NCI-H1436 (cell line): Measurements from ENCODE around the gene OR1K1.
"Not testable (repeated sequence)": the region's sequence is repeated elsewhere in the genome, so short reads cannot be mapped to it uniquely, and the experiment has no call there.

Experiments
- DNase-seq: peaks from one replicate; lab custom pipeline; 2025; lab: John Stamatoyannopoulos, UW

The OR1K1 gene

GRCh38 chr9:122812736-122813135, 12.8 kb downstream of the OR1K1 start:
- DNase-seq = no peak

GRCh38 chr9:122814545-122814944, 14.6 kb downstream of the OR1K1 start:
- DNase-seq = no peak

GRCh38 chr9:122815544-122815943, 15.6 kb downstream of the OR1K1 start:
- DNase-seq = no peak

- DNase-seq = no peak
Observed at GRCh38 chr9:122816163-122816867, 16.4 kb downstream of the OR1K1 start.

DNA sequence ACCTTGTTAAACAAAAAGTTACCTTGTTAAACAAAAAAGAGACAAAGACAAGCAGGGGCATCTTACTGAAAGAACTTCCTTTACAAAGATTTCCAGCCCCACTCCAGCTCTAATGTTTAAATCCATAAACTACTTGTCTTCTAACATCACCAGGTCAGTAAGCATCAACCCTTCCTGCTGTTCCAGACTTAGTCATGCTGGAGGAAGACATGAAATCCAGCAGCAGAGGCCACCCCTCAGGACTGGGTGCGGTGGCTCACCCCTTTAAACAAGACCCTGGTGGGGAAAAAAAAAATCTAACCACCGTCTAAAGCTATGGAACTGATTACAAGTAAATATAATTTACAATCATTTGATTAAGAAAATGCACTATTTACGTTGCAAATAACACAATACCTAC, 19.4 kb downstream of the OR1K1 start:
- no peak for DNase-seq

DNA sequence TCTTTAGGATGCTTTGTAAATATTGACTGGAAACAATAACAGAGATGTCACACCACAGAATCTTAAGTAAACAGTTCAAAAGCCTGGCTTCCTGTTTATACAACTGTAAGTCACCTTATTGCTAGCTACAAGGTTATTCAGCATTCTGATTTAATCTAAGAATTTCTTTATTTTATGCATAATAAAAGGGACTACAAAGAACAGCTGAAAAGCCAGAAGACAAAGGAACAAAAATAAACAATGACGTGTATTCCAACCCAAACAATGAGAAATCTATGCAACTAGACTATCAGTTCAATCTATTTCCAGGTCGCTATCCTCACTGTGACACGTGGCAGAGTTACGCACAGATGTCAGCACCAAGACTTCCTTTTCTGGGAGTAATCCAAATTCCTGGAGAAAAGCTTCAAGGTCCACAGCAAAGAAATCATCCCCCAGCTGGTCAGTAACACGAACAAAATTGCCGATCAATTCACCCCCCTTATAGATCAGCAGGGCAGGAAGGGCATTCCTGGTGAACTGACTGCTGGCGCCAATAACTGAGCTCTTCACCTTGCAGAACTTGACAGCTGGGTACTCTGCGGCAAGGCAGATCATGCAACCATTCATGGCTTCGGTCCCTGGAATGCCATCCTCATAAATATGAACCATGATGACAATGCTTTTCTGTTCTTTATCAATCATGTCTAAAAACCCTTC, 20.0 kb downstream of the OR1K1 start:
- no peak for DNase-seq

GRCh38 chr9:122820490-122820845, 20.5 kb downstream of the OR1K1 start:
- no peak for DNase-seq

DNA sequence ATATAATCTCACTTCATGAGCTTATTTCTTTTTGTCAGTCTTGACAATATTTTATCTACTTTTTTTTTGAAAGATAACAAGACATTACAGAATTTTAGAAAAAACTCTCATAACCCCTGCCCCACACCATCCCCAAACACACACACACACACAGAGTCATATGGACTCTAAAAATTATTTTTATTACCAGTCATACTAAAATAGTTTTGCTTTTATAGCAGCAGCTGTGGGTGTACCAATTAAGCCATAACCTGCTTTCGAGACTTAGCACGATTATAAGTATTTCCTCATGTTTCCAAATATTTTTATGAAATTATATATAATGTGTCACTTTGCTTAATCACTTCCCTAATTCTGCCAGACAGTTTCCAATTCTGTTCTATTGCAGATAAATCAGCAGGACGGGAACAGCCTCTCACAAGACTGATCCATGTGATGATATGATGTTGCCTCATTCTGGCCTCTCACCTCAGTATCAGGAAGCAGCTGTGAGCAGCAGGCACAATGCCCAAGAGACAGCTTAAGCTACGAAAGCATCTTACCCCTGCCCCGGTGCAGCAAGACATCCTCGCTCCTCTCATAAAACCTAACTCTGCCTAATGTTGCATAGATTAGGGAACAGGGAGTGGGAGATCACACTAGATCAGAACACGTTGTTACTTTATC, 21.5 kb downstream of the OR1K1 start:
- no peak for DNase-seq

DNA sequence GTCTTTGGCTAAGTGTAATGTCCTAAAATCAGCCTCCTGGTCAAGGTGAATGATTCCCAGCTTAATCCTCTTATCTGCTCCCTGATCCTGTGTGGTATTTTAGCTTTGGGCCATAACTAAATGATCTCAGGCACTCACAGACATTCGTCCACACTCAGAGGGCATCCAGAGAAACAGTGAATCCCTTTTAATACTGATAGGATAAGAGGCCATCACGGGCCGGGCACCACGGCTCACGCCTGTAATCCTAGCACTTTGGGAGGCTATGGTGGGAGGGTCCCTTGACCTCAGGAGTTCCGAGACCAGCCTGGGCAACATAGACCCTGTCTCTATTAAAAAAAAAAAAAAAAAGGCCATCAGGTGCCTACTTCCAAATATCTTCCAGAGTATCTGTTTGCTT, 22.1 kb downstream of the OR1K1 start:
- DNase-seq = no peak

DNA sequence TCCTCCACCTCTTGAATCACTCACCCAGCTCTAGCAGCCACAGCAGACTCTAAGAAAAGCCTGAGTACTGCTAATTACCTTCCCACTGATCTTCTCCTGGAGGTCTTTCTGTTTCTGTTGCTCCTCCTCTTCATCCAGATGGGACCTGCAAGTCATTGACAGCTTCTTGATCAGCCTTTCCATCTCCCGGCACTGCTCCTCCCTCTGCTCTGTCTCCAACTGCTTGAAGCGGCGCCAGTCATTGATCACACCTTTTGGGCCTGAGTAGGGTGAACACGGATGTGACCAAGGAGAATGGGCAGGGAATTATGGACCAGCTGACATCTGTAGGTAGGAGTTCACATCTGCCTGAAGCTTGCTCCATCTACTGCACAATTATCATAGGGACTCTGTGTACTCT, 23.0 kb downstream of the OR1K1 start:
- DNase-seq = no peak

DNA sequence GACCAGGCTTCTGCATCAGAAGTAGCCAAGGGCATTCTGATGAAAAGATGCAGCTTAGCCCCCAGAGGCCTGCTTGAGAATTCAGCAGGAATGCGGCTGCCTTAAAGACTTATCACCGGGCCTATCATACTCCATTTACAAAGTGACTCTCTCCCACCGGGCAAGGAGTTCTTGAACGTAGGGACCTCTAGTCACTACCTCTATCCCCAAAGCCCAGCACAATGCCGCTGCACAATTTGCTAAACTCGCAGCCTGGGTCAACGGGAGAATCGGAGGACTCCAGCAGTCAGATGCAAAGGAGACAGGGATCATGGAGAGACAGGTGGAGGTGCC, 27.8 kb downstream of the OR1K1 start:
- no peak for DNase-seq

DNA sequence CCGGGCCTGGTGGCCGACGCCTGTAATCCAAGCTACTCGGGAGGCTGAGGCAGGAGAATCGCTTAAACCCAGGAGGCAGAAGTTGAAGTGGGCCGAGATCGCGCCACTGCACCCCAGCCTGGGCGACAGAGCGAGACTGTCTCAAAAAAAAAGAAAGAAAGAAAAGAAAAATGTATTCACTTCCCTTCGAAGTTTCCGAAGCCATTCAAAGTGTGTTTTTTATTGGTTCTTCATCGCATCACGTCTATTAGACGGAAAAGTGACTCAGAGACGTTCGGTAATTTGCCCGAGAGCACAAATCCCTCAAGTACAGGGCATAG, 29.0 kb downstream of the OR1K1 start:
- DNase-seq = not testable (repeated sequence)

GRCh38 chr9:122832194-122832593, 32.3 kb downstream of the OR1K1 start:
- DNase-seq = no peak

DNA sequence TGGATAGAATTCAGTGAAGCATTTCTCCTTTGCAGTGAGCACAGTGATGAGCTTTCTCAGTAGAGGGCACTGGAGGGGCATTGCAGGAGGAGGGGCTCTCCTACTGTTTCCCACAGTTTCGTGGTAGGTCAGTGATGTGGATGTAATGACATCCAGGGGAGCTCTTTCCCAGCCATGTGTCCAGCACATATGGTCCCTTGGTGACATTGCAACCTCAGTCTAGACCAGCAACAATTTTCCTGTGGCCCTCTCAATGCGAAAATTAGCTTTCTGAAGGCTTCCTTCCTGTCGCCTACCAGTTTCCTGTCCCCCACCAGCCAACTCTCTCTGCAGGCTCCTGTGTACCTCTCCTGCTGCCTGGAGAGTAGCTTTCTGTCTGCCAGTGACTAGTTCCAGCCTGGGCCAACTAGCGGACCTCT, 35.4 kb downstream of the OR1K1 start:
- no peak for DNase-seq

DNA sequence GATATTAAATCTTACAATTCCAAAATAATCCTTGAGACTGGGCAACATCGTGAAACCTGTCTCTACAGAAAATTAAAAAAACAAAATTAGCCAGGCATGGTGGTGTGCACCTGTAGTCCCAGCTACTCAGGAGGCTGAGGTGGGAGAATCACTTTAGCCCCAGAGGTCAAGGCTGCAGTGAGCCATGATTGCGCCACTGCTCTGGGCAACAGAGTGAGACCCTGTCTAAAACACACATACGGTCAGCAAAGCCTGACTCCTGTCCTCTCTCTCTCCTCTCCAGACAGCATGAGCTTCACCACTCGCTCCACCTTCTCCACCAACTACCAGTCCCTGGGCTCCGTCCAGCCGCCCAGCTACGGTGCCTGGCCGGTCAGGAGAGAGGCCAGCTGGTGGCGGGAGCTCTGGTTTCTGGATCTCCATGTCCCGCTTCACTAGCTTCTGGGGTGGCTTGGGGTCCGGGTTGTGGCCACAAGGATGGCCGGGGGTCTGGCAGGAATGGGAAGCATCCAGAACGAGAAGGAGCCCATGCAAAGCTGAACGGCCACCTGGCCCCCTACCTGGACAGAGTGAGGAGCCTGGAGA, 37.4 kb downstream of the OR1K1 start:
- no peak for DNase-seq

DNA sequence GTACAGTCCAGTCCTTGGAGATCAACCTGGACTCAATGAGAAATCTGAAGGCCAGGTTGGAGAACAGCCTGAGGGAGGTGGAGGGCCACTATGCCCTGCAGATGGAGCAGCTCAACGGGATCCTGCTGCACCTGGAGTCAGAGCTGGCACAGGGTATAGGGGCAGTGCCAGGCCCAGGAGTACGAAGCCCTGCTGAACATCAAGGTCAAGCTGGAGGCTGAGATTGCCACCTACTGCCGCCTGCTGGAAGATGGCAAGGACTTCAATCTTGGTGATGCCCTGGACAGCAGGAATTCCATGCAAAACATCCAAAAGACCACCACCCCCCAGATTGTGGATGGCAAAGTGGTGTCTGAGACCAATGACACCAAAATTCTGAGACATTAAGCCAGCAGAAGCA, 38.5 kb downstream of the OR1K1 start:
- not testable (repeated sequence) for DNase-seq

- no peak for DNase-seq
Observed at GRCh38 chr9:122841501-122841900, 41.6 kb downstream of the OR1K1 start.

- DNase-seq = no peak
Observed at GRCh38 chr9:122844137-122844536, 44.2 kb downstream of the OR1K1 start.

- DNase-seq = no peak
Observed at GRCh38 chr9:122845116-122845515, 45.2 kb downstream of the OR1K1 start.

- DNase-seq = no peak
Observed at GRCh38 chr9:122846371-122846940, 46.5 kb downstream of the OR1K1 start.

GRCh38 chr9:122848256-122848943, 48.5 kb downstream of the OR1K1 start:
- DNase-seq = no peak
